Uterine smooth muscle cell (primary cell): Measurements from ENCODE around the gene NDFIP2. TPM values are rescaled to one million over a fixed set of nuclear protein-coding genes. Genes with fewer than 3 reads are reported as not detected.

ENCODE experiments used
- total RNA-seq: library from RNA; depleted of rRNA; stranded (reverse); fragments of >200 nt; gene quantifications from 2 replicates; pipeline ENCODE4 v1.2.3, GENCODE V29; 2014

NDFIP2 gene, protein sequence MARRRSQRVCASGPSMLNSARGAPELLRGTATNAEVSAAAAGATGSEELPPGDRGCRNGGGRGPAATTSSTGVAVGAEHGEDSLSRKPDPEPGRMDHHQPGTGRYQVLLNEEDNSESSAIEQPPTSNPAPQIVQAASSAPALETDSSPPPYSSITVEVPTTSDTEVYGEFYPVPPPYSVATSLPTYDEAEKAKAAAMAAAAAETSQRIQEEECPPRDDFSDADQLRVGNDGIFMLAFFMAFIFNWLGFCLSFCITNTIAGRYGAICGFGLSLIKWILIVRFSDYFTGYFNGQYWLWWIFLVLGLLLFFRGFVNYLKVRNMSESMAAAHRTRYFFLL
- 34.0 and 47.4 TPM in 2 replicates for total RNA-seq

DNA sequence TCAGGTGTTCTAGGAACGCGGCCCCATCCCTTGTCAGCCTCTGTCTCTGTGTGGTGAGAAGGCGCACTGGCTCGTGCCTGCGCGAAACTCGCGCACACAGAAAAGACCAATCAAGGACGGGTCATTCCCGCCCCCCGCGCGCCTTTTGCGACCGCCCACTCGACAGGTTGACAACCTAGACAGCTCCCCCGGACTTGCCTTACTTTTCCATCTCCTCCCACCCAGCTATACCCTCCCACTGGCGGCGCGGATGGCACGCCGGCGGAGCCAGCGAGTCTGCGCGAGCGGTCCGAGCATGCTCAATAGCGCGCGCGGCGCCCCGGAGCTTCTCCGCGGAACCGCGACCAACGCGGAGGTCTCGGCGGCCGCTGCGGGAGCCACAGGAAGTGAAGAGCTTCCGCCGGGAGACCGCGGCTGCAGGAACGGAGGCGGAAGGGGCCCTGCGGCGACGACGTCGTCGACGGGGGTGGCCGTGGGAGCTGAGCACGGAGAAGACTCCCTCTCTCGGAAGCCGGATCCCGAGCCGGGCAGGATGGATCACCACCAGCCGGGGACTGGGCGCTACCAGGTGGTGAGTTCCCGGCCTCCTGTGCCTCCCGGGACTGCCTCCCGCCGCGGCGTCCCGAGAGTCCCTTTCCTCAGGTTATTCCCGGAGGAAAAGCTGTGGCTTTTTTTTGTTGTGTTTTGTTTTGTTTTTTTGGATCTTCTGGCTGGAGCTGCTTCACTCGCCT, at the start of gene NDFIP2:
Gene NDFIP2, plus strand, starts transcription at position 202 of the 731 bp plus-strand sequence. Its CDS starts 49 bp downstream, at position 251.

Other genes with a start within 250 kb of the NDFIP2 start
- 22.0 and 28.2 TPM in 2 replicates for gene RBM26, start 74.9 kb upstream of the NDFIP2 start, total RNA-seq